Stomach (tissue), 9 donors: ENCODE data around the gene RRP15. TPM values are rescaled to one million over a fixed set of nuclear protein-coding genes. Genes with fewer than 3 reads are reported as not detected.

Experiments
- DNase-seq, 2 donors: peaks; one replicate each; pipeline versions ENCODE4 v3.0.0 to v3.0.0-alpha.2; 2013 to 2019
- H3K27ac ChIP-seq, 5 donors: fragments of 200-600 bp in 4 of 5; sonication (generic) in 4 of 5; one replicate each; pipeline ENCODE4 v1.5.1; 2013 to 2019; ENCODE audit warnings: mild to moderate bottlenecking in 1 of 5, moderate library complexity in 1 of 5
- H3K27me3 ChIP-seq, 3 donors: fragments of 200-600 bp; sonication (generic); one replicate each; pipeline ENCODE4 v1.5.1; 2017 to 2019; ENCODE audit warnings: mixed run types in 1 of 3
- H3K36me3 ChIP-seq, 4 donors: fragments of 200-600 bp; sonication (generic); 1 replicate in 3 of 4; 2 replicates in 1 of 4; pipeline ENCODE4 v1.5.1; 2016 to 2019
- H3K4me1 ChIP-seq, 4 donors: fragments of 200-600 bp; sonication (generic); one replicate each; pipeline ENCODE4 v1.5.1; 2016 to 2019
- H3K4me3 ChIP-seq, 4 donors: fragments of 200-600 bp; sonication (generic) in 3 of 4; one replicate each; pipeline ENCODE4 v1.5.1; 2016 to 2019; ENCODE audit warnings: mild to moderate bottlenecking in 1 of 4
- H3K9me3 ChIP-seq, 4 donors: fragments of 200-600 bp; sonication (generic); one replicate each; pipeline ENCODE4 v1.5.1; 2016 to 2019
- EP300 ChIP-seq: sonication (generic); formaldehyde crosslinking; IDR thresholded peaks from one replicate; pipeline ENCODE4 v1.6.1; 2017; ENCODE audit warnings: antibody characterized with exemption
- POLR2A ChIP-seq, 4 donors: fragments of 450-650 bp; IDR thresholded peaks; one replicate each; pipeline ENCODE4 v1.6.1; 2016; ENCODE audit warnings: antibody characterized with exemption in 4 of 4, control low read depth in 2 of 4, mild to moderate bottlenecking in 1 of 4, moderate library complexity in 1 of 4
- POLR2AphosphoS5 ChIP-seq, 3 donors: sonication (generic); formaldehyde crosslinking; IDR thresholded peaks; one replicate each; pipeline ENCODE4 v1.6.1; 2016; ENCODE audit warnings: antibody characterized with exemption in 3 of 3
- WGBS, 5 donors: extraction: QIAGEN DNeasy Blood & Tissue Kit in 3 of 5; methylation state at CpG; one replicate each; pipeline versions ENCODE4 v1.1.5 to v1.1.7; 2013 to 2018; 5-methylcytosine and 5-hydroxymethylcytosine counted together
- intact Hi-C: fragments of 100-400 bp; cut with DNase I; formaldehyde crosslinking; loops from one replicate; pipeline ENCODE4 v1.15.1; 2023; ENCODE audit warnings: low total_unique reads
- polyA plus RNA-seq, 3 donors: library from polyadenylated mRNA; stranded (reverse); fragments of 200-250 nt; gene quantifications; one replicate each; pipeline ENCODE4 v1.2.3, GENCODE V29; 2013
- total RNA-seq, 5 donors: library from RNA; depleted of rRNA; stranded (reverse); fragments of >200 nt; gene quantifications; one replicate each; pipeline versions ENCODE4 v1.1.0 to v1.2.3, GENCODE V29; 2014 to 2016
- TF ChIP-seq, protein P1 (sequence below), 7 experiments: fragments of 450-650 bp in 4 of 7; fragments of 200-600 bp in 3 of 7; sonication (generic) in 3 of 7; IDR thresholded peaks; one replicate each; pipeline ENCODE4 v1.5.1; 2016 to 2019; ENCODE audit warnings: antibody characterized with exemption in 7 of 7, control low read depth in 2 of 7, mild to moderate bottlenecking in 1 of 7
- donor health status: healthy with polysubstance abuse.
- donor health status: Bipolar disorder and iron deficiency.
- donor health status: healthy.

RRP15 gene
- total and polyA plus RNA-seq, 8 donors = 2.6 to 70.1 (median 8.9) TPM

DNA sequence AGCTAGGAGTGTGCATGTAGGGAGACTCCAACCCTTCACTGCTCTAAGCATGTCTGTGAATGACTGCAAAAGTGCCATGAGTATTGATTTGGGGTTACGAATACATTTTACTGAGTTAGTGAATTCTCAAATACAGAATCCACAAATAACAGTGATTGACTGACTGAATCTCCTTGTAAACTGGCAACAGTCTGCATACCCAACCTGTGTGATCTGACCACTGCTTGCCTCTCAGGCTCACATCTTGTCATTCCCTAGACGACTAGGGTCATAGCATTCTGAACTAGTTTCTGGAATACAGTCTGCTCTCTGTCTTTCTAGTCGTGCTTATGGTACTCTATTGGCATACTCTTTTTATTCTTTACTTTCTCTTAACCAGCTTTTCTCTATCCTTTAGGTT, 7.4 kb downstream of the RRP15 start:
- no peaks in the 10 kb centered on the region for H3K27me3 ChIP-seq
- H3K4me3 ChIP-seq = no peak overlapping the region
- H3K9me3 ChIP-seq = no peaks in the 10 kb centered on the region
- TF ChIP-seq, protein P1, sequence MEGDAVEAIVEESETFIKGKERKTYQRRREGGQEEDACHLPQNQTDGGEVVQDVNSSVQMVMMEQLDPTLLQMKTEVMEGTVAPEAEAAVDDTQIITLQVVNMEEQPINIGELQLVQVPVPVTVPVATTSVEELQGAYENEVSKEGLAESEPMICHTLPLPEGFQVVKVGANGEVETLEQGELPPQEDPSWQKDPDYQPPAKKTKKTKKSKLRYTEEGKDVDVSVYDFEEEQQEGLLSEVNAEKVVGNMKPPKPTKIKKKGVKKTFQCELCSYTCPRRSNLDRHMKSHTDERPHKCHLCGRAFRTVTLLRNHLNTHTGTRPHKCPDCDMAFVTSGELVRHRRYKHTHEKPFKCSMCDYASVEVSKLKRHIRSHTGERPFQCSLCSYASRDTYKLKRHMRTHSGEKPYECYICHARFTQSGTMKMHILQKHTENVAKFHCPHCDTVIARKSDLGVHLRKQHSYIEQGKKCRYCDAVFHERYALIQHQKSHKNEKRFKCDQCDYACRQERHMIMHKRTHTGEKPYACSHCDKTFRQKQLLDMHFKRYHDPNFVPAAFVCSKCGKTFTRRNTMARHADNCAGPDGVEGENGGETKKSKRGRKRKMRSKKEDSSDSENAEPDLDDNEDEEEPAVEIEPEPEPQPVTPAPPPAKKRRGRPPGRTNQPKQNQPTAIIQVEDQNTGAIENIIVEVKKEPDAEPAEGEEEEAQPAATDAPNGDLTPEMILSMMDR (IDR thresholded peaks at IDR 0.05) = no peak
- TF ChIP-seq EP300 (no peak), POLR2A (IDR thresholded peaks at IDR 0.05) (no peak), POLR2AphosphoS5 (IDR thresholded peaks at IDR 0.05) (no peak)
- DNase-seq = no peak
- WGBS, 5 donors = 79 to 88% (median 82%) methylated on average over 3 of the region's 3 CpGs
- peaks cover 0 to 13% (median 8%) of the 10 kb centered on the region in 4 donors for H3K36me3 ChIP-seq
- H3K27ac ChIP-seq = no peak overlapping the region
- H3K4me1 ChIP-seq = peaks cover 0 to 16% (median 4%) of the 10 kb centered on the region in 4 donors
- intact Hi-C loops = no loop called here

DNA sequence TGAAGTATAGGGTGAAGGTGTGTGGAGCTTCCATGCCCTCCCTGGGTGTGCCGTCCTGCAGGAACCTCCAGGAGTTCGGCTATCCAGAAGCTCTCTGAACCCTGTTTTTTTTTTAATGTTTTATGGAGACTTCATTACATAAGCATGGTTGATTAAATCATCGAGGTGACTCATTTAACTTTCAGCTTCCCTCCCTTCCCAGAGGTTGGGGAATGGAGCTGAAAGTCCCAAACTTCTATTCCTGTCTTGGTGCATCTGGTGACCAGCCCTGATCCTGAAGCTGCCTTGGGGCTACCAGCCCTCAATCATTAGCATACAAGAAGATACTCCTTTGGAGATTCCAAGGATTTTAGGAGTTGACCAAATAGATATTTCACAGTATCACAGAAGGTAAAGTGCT, 9.5 kb downstream of the RRP15 start:
- Histone ChIP-seq H3K4me3 (no peak overlapping the region), H3K36me3 (peaks cover 0 to 13% (median 8%) of the 10 kb centered on the region in 4 donors), H3K9me3 (no peaks in the 10 kb centered on the region), H3K27ac (no peak overlapping the region), H3K4me1 (peaks cover 0 to 12% (median 3%) of the 10 kb centered on the region in 4 donors), H3K27me3 (no peaks in the 10 kb centered on the region)
- TF ChIP-seq POLR2A (IDR thresholded peaks at IDR 0.05) (no peak), POLR2AphosphoS5 (IDR thresholded peaks at IDR 0.05) (no peak), EP300 (no peak)
- TF ChIP-seq, protein P1 (IDR thresholded peaks at IDR 0.05) = no peak
- 84 to 92% (median 89%) methylated on average over 3 of the region's 3 CpGs for WGBS, 5 donors
- intact Hi-C loops = no loop called here
- DNase-seq = no peak

DNA sequence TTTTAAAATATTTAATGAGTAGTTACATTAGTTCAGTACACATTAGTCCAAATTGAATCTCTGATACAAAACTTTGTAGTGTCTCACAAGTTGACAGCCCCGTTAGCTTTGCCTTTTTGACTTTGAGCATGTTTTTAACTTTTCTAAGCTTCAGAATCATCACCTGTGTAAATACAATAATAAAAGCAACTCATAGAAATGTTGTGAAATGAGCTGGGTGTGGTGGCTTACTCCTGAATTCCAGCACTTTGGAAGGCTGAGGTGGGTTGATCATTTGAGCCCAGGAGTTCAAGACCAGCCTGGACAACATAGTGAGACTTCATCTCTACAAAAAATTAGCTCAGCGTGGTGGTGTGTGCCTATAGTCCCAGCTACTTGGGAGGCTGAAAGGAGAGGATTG, 11.1 kb downstream of the RRP15 start:
- Histone ChIP-seq H3K4me1 (peaks cover 0 to 12% (median 4%) of the 10 kb centered on the region in 4 donors), H3K36me3 (peaks cover 0 to 13% (median 8%) of the 10 kb centered on the region in 4 donors), H3K27me3 (no peaks in the 10 kb centered on the region), H3K27ac (no peak overlapping the region), H3K9me3 (no peaks in the 10 kb centered on the region), H3K4me3 (no peak overlapping the region)
- WGBS, 5 donors = 87 to 99% (median 95%) methylated on average over 2 of the region's 2 CpGs
- intact Hi-C loops = no loop called here
- no peak for DNase-seq
- no peak for TF ChIP-seq POLR2A (IDR thresholded peaks at IDR 0.05)
- TF ChIP-seq POLR2AphosphoS5 (IDR thresholded peaks at IDR 0.05) = no peak
- no peak for TF ChIP-seq EP300
- TF ChIP-seq, protein P1 (IDR thresholded peaks at IDR 0.05) = no peak

DNA sequence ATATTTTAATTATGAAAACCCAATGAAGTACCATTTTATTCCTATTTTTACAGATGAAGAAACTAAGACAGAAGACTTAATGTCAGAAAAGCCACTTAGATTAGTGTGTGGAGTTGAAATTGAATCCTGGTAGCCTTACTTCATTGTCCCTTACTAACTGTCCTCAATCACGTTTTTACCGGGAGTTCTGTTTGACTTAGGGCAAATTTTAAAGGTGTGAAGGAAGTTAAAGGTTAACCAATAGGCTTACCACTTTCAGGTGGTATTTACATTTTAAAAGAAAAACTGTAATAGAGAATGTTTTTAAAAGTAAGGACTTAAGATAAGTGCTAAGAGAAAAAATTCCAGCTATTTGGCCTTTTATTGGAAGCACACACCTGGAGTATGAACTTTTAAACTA, 12.4 kb downstream of the RRP15 start:
- DNase-seq = no peak
- 26 to 57% (median 40%) methylated on average over 2 of the region's 2 CpGs for WGBS, 5 donors
- Histone ChIP-seq H3K36me3 (peaks cover 0 to 13% (median 12%) of the 10 kb centered on the region in 4 donors), H3K9me3 (no peaks in the 10 kb centered on the region), H3K27ac (no peak overlapping the region), H3K4me1 (peaks cover 0 to 19% (median 12%) of the 10 kb centered on the region in 4 donors), H3K4me3 (no peak overlapping the region), H3K27me3 (no peaks in the 10 kb centered on the region)
- intact Hi-C loops = no loop called here
- TF ChIP-seq POLR2AphosphoS5 (IDR thresholded peaks at IDR 0.05) = no peak
- no peak for TF ChIP-seq POLR2A (IDR thresholded peaks at IDR 0.05)
- TF ChIP-seq, protein P1 (IDR thresholded peaks at IDR 0.05) = no peak
- TF ChIP-seq EP300 = no peak
